Endodermal cell (in vitro differentiated cells): ENCODE results near the gene ATG9B. TPM values are rescaled to one million over a fixed set of nuclear protein-coding genes. Genes with fewer than 3 reads are reported as not detected.

ENCODE experiments used
- DNase-seq: peaks from one replicate; pipeline ENCODE4 v3.0.0-alpha.2; 2017
- H3K27ac ChIP-seq: 2 replicates; pipeline ENCODE4 v1.5.1; 2013; ENCODE audit warnings: mild to moderate bottlenecking, low read depth, low read length, moderate library complexity
- H3K27me3 ChIP-seq: 2 replicates; pipeline ENCODE4 v1.6.1; 2013; ENCODE audit warnings: mild to moderate bottlenecking, low read length, moderate library complexity; ENCODE audit not compliant: insufficient read depth, control insufficient read depth, poor library complexity, severe bottlenecking
- H3K36me3 ChIP-seq: 2 replicates; pipeline ENCODE4 v1.7.0; 2013; ENCODE audit warnings: mild to moderate bottlenecking, low read length, moderate library complexity; ENCODE audit not compliant: control insufficient read depth, insufficient read depth
- H3K4me1 ChIP-seq: one replicate; pipeline ENCODE4 v1.7.0; 2013; ENCODE audit warnings: low read length; ENCODE audit not compliant: control insufficient read depth, insufficient read depth
- H3K4me3 ChIP-seq: 2 replicates; pipeline ENCODE4 v1.5.1; 2013; ENCODE audit warnings: mild to moderate bottlenecking, low read length, moderate library complexity
- H3K9ac ChIP-seq: 2 replicates; pipeline ENCODE4 v1.6.1; 2013; ENCODE audit warnings: mild to moderate bottlenecking, low read length, moderate library complexity; ENCODE audit not compliant: poor library complexity, severe bottlenecking; ENCODE audit errors: extremely low read depth
- H3K9me3 ChIP-seq: 2 replicates; pipeline ENCODE4 v1.6.1; 2013; ENCODE audit warnings: mild to moderate bottlenecking, low read length, moderate library complexity; ENCODE audit not compliant: control insufficient read depth
- H3K27ac Mint-ChIP-seq: 2 replicates; pipeline ENCODE4 v1.8.0; 2020; ENCODE audit warnings: mixed read lengths
- H3K27me3 Mint-ChIP-seq: 2 replicates; pipeline ENCODE4 v1.8.0; 2021; ENCODE audit warnings: mild to moderate bottlenecking, mixed read lengths; ENCODE audit not compliant: insufficient read depth
- H3K36me3 Mint-ChIP-seq: 2 replicates; pipeline ENCODE4 v1.8.0; 2020; ENCODE audit warnings: low read depth, mixed read lengths
- H3K4me1 Mint-ChIP-seq: 2 replicates; pipeline ENCODE4 v1.8.0; 2020; ENCODE audit warnings: mixed read lengths
- H3K4me3 Mint-ChIP-seq: 2 replicates; pipeline ENCODE4 v1.8.0; 2020; ENCODE audit warnings: mild to moderate bottlenecking, moderate library complexity, mixed read lengths
- H3K9me3 Mint-ChIP-seq: 2 replicates; pipeline ENCODE4 v1.8.0; 2020; ENCODE audit warnings: mild to moderate bottlenecking, mixed read lengths
- CTCF ChIP-seq: fragments of 200-600 bp; sonication (generic); conservative IDR thresholded peaks from 2 replicates; pipeline ENCODE4 v1.5.0; 2021; ENCODE audit warnings: antibody characterized with exemption, mild to moderate bottlenecking
- WGBS, 2 experiments: methylation state at CpG; one replicate each; pipeline versions ENCODE4 v1.1.5 to v1.1.7; 2013; ENCODE audit warnings: missing lambda C conversion rate in 2 of 2, mixed read lengths in 1 of 2; ENCODE audit not compliant: insufficient coverage in 1 of 2, insufficient read length in 1 of 2; 5-methylcytosine and 5-hydroxymethylcytosine counted together
- total RNA-seq, 2 donors: library from RNA; stranded (reverse); fragmentation: NEBNext Ultra II Directional in 1 of 2; extraction: Animal tissue kit (Norgen Biotek cat#: 25700) in 1 of 2; gene quantifications; 2 replicates in 1 of 2; 3 replicates in 1 of 2; pipeline ENCODE4 v1.2.1, GENCODE V29; 2021

ATG9B gene
- total RNA-seq, 2 donors from 2014 or later: 2.0 to 3.0 TPM

DNA sequence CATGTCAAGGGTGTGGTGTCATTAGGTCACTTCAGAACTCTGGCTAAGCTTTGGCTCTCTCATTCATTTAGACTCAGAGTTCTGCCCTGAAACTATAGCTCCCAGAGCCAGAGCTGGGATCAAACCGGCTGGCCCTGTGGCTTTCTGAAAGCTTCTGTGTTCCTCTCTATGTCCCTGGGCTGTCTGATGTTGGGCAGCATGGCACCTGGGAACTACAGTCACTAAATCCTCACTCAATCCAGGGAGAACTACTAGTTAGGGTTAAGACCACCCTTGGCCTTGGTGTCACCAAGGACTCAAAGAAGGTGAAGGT, 13.2 kb downstream of the ATG9B start:
- 67 to 88% methylated on average over 1 of the region's 1 CpG for WGBS, 2 experiments
- no peak overlapping the region for H3K27ac ChIP-seq
- DNase-seq: no peak
- no peak overlapping the region for H3K4me3 ChIP-seq
- Mint-ChIP-seq H3K27ac (no peak overlapping the region), H3K4me3 (no peak overlapping the region), H3K27me3 (peaks cover 48% of the 10 kb centered on the region), H3K4me1 (peaks cover 21% of the 10 kb centered on the region), H3K36me3 (no peaks in the 10 kb centered on the region), H3K9me3 (no peaks in the 10 kb centered on the region)
- TF ChIP-seq CTCF: no peak
- no peak overlapping the region for H3K9ac ChIP-seq
- peaks cover 9% of the 10 kb centered on the region for H3K4me1 ChIP-seq
- no peaks in the 10 kb centered on the region for H3K27me3 ChIP-seq
- H3K36me3 ChIP-seq: no peaks in the 10 kb centered on the region
- H3K9me3 ChIP-seq: no peaks in the 10 kb centered on the region

DNA sequence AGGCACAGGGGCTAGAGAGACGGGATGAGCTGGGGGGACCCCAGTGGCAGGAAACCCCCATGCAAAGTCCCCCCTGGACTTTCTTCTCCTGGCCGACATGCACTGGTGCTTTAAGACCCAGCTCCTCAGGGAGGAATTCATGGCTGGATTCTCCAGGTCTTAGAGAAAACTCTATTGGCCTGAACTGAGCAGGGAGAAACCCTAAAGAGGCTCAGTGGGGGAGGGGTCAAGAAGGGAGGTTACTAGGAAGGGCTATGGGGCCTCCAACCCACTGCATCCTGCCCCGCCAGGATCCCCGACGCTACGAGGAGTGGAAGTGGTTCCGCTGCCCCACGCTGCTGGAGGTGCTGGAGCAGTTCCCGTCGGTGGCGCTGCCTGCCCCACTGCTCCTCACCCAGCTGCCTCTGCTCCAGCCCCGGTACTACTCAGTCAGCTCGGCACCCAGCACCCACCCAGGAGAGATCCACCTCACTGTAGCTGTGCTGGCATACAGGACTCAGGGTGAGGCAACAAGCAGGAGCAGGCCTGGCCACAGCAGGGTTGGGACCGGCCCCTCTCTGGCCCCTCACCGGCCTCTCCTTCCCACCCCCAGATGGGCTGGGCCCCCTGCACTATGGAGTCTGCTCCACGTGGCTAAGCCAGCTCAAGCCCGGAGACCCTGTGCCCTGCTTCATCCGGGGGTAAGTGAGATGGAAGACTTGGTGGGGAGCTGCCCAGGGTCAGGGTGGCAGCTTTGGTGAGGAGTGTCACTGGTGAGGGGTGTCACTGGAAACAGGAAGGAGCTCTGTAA, 13.8 kb downstream of the ATG9B start:
- Mint-ChIP-seq H3K36me3 (no peaks in the 10 kb centered on the region), H3K27ac (no peak overlapping the region), H3K27me3 (peaks cover 42% of the 10 kb centered on the region), H3K4me3 (no peak overlapping the region), H3K9me3 (no peaks in the 10 kb centered on the region), H3K4me1 (peaks cover 21% of the 10 kb centered on the region)
- peaks cover 9% of the 10 kb centered on the region for H3K4me1 ChIP-seq
- H3K9ac ChIP-seq: no peak overlapping the region
- peak; percentile 78 for DNase-seq
- H3K27me3 ChIP-seq: no peaks in the 10 kb centered on the region
- TF ChIP-seq CTCF: no peak
- 0 to 59% methylated on average over 1 to 18 of the region's 18 CpGs for WGBS, 2 experiments
- H3K4me3 ChIP-seq: no peak overlapping the region
- H3K36me3 ChIP-seq: no peaks in the 10 kb centered on the region
- H3K9me3 ChIP-seq: no peaks in the 10 kb centered on the region
- no peak overlapping the region for H3K27ac ChIP-seq

DNA sequence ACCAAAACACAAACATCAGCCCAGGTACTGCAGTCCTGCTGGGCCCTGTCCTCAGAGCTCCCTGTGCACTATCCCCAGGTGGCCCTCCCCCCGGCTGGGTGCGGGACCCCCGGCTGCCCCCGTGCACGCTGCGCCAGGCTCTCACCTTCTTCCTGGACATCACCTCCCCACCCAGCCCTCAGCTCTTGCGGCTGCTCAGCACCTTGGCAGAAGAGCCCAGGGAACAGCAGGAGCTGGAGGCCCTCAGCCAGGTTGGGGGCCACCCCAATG, 14.3 kb downstream of the ATG9B start:
- Mint-ChIP-seq H3K4me1 (peaks cover 21% of the 10 kb centered on the region), H3K27ac (no peak overlapping the region), H3K9me3 (no peaks in the 10 kb centered on the region), H3K36me3 (no peaks in the 10 kb centered on the region), H3K4me3 (no peak overlapping the region), H3K27me3 (peaks cover 37% of the 10 kb centered on the region)
- no peak for TF ChIP-seq CTCF
- no peak for DNase-seq
- H3K9me3 ChIP-seq: no peaks in the 10 kb centered on the region
- no peaks in the 10 kb centered on the region for H3K27me3 ChIP-seq
- H3K4me3 ChIP-seq: no peak overlapping the region
- H3K9ac ChIP-seq: no peak overlapping the region
- 66% methylated on average over 7 of the region's 7 CpGs; no CpG with 5 or more reads in 1 of the 2 experiments for WGBS, 2 experiments
- H3K36me3 ChIP-seq: no peaks in the 10 kb centered on the region
- no peak overlapping the region for H3K27ac ChIP-seq
- H3K4me1 ChIP-seq: peaks cover 9% of the 10 kb centered on the region
